ENCODE measurements around the gene HMHB1.
A peak's percentile ranks its signal among the peaks of the same experiment; 100 is the strongest.
"Not testable (repeated sequence)": the region's sequence is repeated elsewhere in the genome, so short reads cannot be mapped to it uniquely, and the experiment has no call there.

Gene HMHB1

GRCh38 chr5:143801252-143801939 is 10.6 kb upstream of the HMHB1 start:
- H3K4me3 ChIP-seq (ENCODE audit: low read length) = no peak overlapping the region
- TF ChIP-seq CTCF (conservative IDR thresholded peaks at IDR 0.05; ENCODE audit: low read depth, low read length) = no peak
- DNase-seq (ENCODE audit: low read depth) = no peak

- no peak overlapping the region for H3K4me3 ChIP-seq (ENCODE audit: low read length)
- no peak for DNase-seq (ENCODE audit: low read depth)
- no peak for TF ChIP-seq CTCF (conservative IDR thresholded peaks at IDR 0.05; ENCODE audit: low read depth, low read length)
These were observed 6.1 kb upstream of the HMHB1 start for GRCh38 chr5:143805861-143806260.

- no peak for DNase-seq (ENCODE audit: low read depth)
- no peak for TF ChIP-seq CTCF (conservative IDR thresholded peaks at IDR 0.05; ENCODE audit: low read depth, low read length)
- H3K4me3 ChIP-seq (ENCODE audit: low read length) = no peak overlapping the region
These were observed 5.4 kb upstream of the HMHB1 start for GRCh38 chr5:143806579-143806978.

GRCh38 chr5:143807401-143807800 is 4.6 kb upstream of the HMHB1 start:
- no peak overlapping the region for H3K4me3 ChIP-seq (ENCODE audit: low read length)
- DNase-seq (ENCODE audit: low read depth) = no peak
- no peak for TF ChIP-seq CTCF (conservative IDR thresholded peaks at IDR 0.05; ENCODE audit: low read depth, low read length)

- not testable (repeated sequence) for H3K4me3 ChIP-seq (ENCODE audit: low read length); DNase-seq (ENCODE audit: low read depth)
These were observed 4.4 kb downstream of the HMHB1 start for GRCh38 chr5:143816370-143816769.

- no peak for TF ChIP-seq CTCF (conservative IDR thresholded peaks at IDR 0.05; ENCODE audit: low read depth, low read length)
- H3K4me3 ChIP-seq (ENCODE audit: low read length) = no peak overlapping the region
- peak; percentile 41 for DNase-seq (ENCODE audit: low read depth)
These were observed 7.8 kb downstream of the HMHB1 start for GRCh38 chr5:143819716-143820115.

- no peak for DNase-seq (ENCODE audit: low read depth)
- no peak overlapping the region for H3K4me3 ChIP-seq (ENCODE audit: low read length)
- TF ChIP-seq CTCF (conservative IDR thresholded peaks at IDR 0.05; ENCODE audit: low read depth, low read length) = no peak
These were observed 8.5 kb downstream of the HMHB1 start for GRCh38 chr5:143820451-143820850.

All from retinal pigment epithelial cell (primary cell).